HCEC 1CT (cell line): ENCODE data around the gene ZNF516.

Source experiments
- DNase-seq: peaks from one replicate; pipeline ENCODE4 v3.0.0-alpha.2; 2017

The ZNF516 gene

GRCh38 chr18:76507830-76508385 is 12.9 kb upstream of the ZNF516 start:
- DNase-seq, result no peak

GRCh38 chr18:76506974-76507764 is 12.1 kb upstream of the ZNF516 start:
- no peak for DNase-seq

- no peak for DNase-seq
Measured at GRCh38 chr18:76506395-76506794, 11.4 kb upstream of the ZNF516 start.

GRCh38 chr18:76505614-76506013 is 10.6 kb upstream of the ZNF516 start:
- no peak for DNase-seq

DNA sequence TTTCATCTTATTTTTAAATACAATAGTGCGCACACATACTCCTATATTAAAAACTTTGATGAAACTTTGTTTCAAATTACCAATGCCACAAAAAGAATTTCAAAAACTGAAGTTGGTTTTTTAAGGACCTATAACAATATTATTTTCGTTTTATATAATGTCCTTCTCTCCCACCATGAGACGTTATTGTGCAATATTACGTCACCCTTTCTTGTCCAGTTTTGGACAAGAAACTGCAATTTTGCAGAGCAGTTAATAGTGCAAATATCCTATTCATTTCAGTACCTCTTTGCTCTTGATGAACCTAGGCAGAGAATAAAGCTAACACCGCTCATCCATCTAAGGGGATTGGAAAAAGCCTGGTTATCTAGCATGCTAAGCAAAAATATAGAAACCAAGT is 9.7 kb upstream of the ZNF516 start:
- no peak for DNase-seq

GRCh38 chr18:76503649-76504386 is 8.8 kb upstream of the ZNF516 start:
- DNase-seq, result no peak

GRCh38 chr18:76502551-76502950 is 7.5 kb upstream of the ZNF516 start:
- DNase-seq, result no peak

DNA sequence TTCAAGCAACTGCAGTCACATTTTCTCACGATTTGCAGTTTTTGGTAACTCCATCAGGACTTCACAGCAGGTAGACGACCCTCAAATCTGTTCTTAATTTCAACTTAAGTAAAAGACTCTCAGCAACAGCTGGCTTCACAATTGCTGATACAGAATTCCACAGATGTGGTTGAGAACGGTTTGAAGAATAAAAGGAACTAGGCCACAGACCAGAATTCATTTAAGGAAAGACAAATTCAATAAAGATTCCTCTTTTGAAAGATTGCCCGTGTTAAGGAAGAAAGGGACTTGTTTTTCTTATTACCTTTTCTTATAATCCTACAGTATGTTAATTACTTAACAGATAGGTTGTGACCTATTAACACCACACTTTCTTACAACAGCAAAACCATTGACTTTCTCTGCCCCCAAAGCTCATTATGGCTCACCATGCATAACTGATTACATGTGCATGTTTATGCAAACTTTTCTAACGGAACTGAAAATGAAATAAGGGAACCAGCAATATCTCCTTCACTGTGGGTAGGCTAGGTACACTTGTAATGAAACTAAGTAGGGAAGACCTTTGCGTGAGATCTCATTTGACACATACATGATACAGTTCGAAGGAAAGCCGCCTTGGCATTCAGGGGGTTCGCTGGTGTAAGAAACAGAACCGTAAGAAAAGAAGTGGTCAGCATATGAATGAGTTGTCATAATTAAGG is 4.7 kb upstream of the ZNF516 start:
- DNase-seq, result no peak

- DNase-seq, result no peak
Measured at GRCh38 chr18:76499021-76499420, 4.0 kb upstream of the ZNF516 start.

GRCh38 chr18:76498064-76498463 is 3.0 kb upstream of the ZNF516 start:
- no peak for DNase-seq

DNA sequence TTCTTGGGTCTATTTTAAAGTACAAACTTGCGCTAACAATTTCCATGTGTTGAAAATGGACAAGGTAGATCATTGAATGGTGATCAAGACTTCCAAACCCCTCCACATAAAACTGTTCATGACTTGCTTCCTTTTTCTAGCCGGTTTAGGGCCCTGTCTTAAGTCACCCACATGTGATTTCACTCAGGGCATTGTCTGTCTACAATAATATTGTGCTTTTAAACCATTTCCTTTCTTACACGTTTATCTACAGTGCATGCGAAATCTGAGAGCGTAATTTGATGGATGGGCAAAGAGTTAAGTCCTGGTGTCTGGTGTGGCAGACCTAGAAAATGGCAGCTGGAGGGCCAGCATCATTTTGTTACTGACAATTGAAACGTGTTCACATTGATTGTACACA is 2.0 kb upstream of the ZNF516 start:
- no peak for DNase-seq

GRCh38 chr18:76496194-76496890 is 1.3 kb upstream of the ZNF516 start:
- DNase-seq, result peak; percentile 53

DNA sequence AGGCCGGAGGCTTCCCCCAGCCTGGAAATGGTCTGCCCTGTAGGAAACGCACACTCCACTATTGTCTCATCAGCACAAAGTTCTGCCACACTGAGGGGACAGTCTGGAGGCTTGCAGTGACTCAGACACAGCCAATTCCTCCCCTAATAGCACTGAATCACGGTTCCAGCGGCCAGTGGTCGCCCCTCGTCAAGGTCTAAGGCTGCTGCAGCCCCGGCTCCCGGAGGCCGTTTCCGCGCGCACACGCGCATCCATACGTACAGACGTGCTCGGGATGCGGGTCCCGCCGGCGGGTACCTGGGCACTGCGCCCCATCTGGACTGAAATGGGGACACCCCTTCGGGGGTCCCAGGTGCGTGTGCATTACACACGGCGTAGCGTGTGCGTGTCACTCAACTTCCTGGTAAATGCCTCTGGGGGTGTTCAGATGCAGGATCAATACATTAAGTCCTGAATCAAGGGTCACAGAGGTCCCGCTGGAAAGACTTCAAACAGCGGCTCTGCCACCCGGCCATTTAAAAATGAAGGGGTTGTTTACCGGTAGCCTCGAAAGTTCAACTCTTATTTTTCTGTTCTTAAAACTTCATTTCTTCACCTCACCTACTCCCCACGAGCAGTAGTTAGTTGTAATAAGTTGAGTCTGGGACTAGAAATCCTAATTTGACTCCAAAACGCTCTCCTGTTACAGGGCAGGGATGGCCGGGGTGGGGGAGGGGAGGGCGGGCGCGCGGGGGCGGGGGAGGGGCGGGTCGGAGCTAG is 572 bp upstream of the ZNF516 start:
- peak; percentile 58 for DNase-seq

- DNase-seq, result peak; percentile 28
Measured at GRCh38 chr18:76494231-76495005, 624 bp downstream of the ZNF516 start.

DNA sequence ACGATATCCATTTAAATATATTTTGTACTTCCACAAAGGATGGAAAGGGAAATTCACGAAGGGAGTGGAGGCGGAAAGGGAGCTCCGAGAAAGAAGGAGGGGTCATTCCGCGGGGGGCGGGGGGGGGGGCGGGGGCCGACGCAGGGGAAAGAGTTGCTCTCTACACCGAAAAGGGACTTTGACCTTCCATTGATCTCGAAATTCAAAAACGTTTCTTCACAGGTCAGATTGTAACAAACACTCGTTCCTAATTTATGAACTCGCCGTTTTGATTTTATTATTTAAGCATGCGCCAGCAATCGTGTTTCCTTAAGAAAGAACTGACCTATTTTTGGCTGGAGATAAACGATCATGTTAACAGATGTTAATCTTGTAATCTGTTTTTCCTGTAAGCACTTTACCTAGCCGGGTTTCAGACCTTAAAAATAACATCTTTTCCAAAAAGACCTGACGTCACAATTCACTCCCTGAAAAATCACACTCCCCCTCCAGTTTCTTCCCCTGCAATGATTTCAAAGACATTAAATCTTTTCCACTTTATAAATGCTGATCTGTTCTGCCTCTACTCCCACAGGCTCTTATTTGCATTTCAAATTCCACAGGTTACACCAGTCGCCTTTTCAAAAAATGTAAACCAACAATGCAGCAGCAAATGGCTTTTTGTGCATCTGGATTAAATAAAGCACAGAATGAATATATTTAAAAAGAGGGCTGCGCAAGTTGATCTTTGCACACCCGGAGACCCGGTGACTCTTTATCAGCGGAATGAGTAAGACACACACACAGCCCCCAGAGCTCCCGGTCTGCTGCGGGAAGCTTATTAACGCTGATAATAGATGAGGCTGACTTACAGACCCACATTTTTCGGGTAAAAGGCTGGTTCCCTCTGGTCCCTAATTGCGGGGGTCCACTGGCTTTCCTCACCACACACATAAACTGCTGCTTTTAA is 1.6 kb downstream of the ZNF516 start:
- DNase-seq, result peak; percentile 36

GRCh38 chr18:76492669-76493212 is 2.3 kb downstream of the ZNF516 start:
- peak; percentile 96 for DNase-seq

GRCh38 chr18:76491776-76492668 is 3.0 kb downstream of the ZNF516 start:
- DNase-seq, result peak; percentile 30

- DNase-seq, result peak; percentile 44
Measured at GRCh38 chr18:76491473-76491775, 3.6 kb downstream of the ZNF516 start.
